GM18526 (cell line): ENCODE measurements around the gene RPS18.

Experiments
- POLR2A ChIP-seq: IDR thresholded peaks from 3 replicates; pipeline ENCODE4 v1.6.1; 2011; ENCODE audit not compliant: insufficient read length; ENCODE audit errors: extremely low read depth

RPS18 gene

GRCh38 chr6:33271468-33272274, at the start of gene RPS18, which contains the start of gene VPS52:
TSS of gene RPS18 (plus strand) at chr6:33272075. CDS start at chr6:33272120, 45 bp downstream.
TSS of gene VPS52 (minus strand) at chr6:33271876. CDS start at chr6:33271675, 201 bp downstream.
- peak; percentile 99 for TF ChIP-seq POLR2A

GRCh38 chr6:33235221-33235634, 36.6 kb upstream of the RPS18 start:
- TF ChIP-seq POLR2A, result no peak

- no peak for TF ChIP-seq POLR2A
Measured at GRCh38 chr6:33236328-33236727, 35.5 kb upstream of the RPS18 start.

- TF ChIP-seq POLR2A, result no peak
Measured at GRCh38 chr6:33236852-33237251, 35.0 kb upstream of the RPS18 start.

GRCh38 chr6:33237741-33238140, 34.1 kb upstream of the RPS18 start:
- TF ChIP-seq POLR2A, result no peak

GRCh38 chr6:33241968-33242367, 29.9 kb upstream of the RPS18 start:
- TF ChIP-seq POLR2A, result no peak

GRCh38 chr6:33243476-33243875, 28.4 kb upstream of the RPS18 start:
- no peak for TF ChIP-seq POLR2A

- TF ChIP-seq POLR2A, result no peak
Measured at GRCh38 chr6:33247977-33248642, 23.8 kb upstream of the RPS18 start.

- TF ChIP-seq POLR2A, result no peak
Measured at GRCh38 chr6:33248643-33248931, 23.3 kb upstream of the RPS18 start.

- TF ChIP-seq POLR2A, result peak; percentile 87
Measured at GRCh38 chr6:33248932-33249731, 22.7 kb upstream of the RPS18 start.

- TF ChIP-seq POLR2A, result no peak
Measured at GRCh38 chr6:33249732-33250630, 21.9 kb upstream of the RPS18 start.

- TF ChIP-seq POLR2A, result no peak
Measured at GRCh38 chr6:33250731-33251130, 21.1 kb upstream of the RPS18 start.

- no peak for TF ChIP-seq POLR2A
Measured at GRCh38 chr6:33251395-33252012, 20.4 kb upstream of the RPS18 start.

GRCh38 chr6:33252759-33253158, 19.1 kb upstream of the RPS18 start:
- no peak for TF ChIP-seq POLR2A

- no peak for TF ChIP-seq POLR2A
Measured at GRCh38 chr6:33254591-33254990, 17.3 kb upstream of the RPS18 start.

- no peak for TF ChIP-seq POLR2A
Measured at GRCh38 chr6:33259032-33259431, 12.8 kb upstream of the RPS18 start.
